ENCODE data around the gene PLCB4.

PLCB4 gene

GRCh38 chr20:9100691-9101090 is 31.8 kb downstream of the PLCB4 start:
- no peak overlapping the region for H3K4me3 ChIP-seq (replicated peaks; ENCODE audit: insufficient read depth, low read length)
- no peaks in the 10 kb centered on the region for H3K27me3 ChIP-seq (ENCODE audit: insufficient read depth, poor library complexity, severe bottlenecking)
- TF ChIP-seq POLR2AphosphoS5 (IDR thresholded peaks at IDR 0.05; ENCODE audit: low read depth), result no peak
- TF ChIP-seq, protein P1, sequence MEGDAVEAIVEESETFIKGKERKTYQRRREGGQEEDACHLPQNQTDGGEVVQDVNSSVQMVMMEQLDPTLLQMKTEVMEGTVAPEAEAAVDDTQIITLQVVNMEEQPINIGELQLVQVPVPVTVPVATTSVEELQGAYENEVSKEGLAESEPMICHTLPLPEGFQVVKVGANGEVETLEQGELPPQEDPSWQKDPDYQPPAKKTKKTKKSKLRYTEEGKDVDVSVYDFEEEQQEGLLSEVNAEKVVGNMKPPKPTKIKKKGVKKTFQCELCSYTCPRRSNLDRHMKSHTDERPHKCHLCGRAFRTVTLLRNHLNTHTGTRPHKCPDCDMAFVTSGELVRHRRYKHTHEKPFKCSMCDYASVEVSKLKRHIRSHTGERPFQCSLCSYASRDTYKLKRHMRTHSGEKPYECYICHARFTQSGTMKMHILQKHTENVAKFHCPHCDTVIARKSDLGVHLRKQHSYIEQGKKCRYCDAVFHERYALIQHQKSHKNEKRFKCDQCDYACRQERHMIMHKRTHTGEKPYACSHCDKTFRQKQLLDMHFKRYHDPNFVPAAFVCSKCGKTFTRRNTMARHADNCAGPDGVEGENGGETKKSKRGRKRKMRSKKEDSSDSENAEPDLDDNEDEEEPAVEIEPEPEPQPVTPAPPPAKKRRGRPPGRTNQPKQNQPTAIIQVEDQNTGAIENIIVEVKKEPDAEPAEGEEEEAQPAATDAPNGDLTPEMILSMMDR (IDR thresholded peaks at IDR 0.05; ENCODE audit: insufficient read depth, low read length), result no peak
- no peak for TF ChIP-seq GABPA (IDR thresholded peaks at IDR 0.05; ENCODE audit: low read depth)
- TF ChIP-seq REST (IDR thresholded peaks at IDR 0.05; ENCODE audit: insufficient replicate concordance, low read depth), result no peak
- no peak for TF ChIP-seq SPI1 (IDR thresholded peaks at IDR 0.05; ENCODE audit: borderline replicate concordance, low read depth)

DNA sequence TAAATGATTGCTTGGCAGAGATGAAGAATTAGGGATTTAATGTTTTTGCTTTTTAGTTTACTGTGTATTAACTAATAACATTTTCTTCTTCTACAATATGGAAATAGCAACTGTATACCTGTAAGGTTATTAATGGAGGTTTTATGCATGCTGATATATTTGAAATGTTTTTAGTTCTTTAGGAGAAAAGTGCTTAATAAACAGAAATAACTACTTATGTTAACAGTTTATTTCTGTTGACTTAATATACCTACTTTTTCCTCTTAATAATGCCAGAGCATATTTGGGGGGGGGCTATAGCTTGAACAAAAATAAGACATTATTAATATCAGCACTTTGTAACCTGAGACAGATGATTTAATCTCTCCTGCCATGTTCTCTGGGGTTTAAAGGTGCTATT is 33.6 kb downstream of the PLCB4 start:
- no peak overlapping the region for H3K4me3 ChIP-seq (replicated peaks; ENCODE audit: insufficient read depth, low read length)
- TF ChIP-seq GABPA (IDR thresholded peaks at IDR 0.05; ENCODE audit: low read depth) (no peak), POLR2AphosphoS5 (IDR thresholded peaks at IDR 0.05; ENCODE audit: low read depth) (no peak), REST (IDR thresholded peaks at IDR 0.05; ENCODE audit: insufficient replicate concordance, low read depth) (no peak)
- DNase-seq (ENCODE audit: low read depth in 1 of 2, low spot score in 1 of 2), result no peak
- H3K27me3 ChIP-seq (ENCODE audit: insufficient read depth, poor library complexity, severe bottlenecking), result no peaks in the 10 kb centered on the region
- no peak overlapping the region for H3K27ac ChIP-seq (replicated peaks)

More at GRCh38 chr20:9100691-9101090, 31.8 kb downstream of the PLCB4 start:
- H3K27ac ChIP-seq (replicated peaks), result no peak overlapping the region
- no peak for DNase-seq (ENCODE audit: low read depth in 1 of 2, low spot score in 1 of 2)

GRCh38 chr20:9103955-9104354 is 35.1 kb downstream of the PLCB4 start:
- Histone ChIP-seq H3K27me3 (ENCODE audit: insufficient read depth, poor library complexity, severe bottlenecking) (no peaks in the 10 kb centered on the region), H3K4me3 (replicated peaks; ENCODE audit: insufficient read depth, low read length) (no peak overlapping the region), H3K27ac (replicated peaks) (no peak overlapping the region)
- no peak for DNase-seq (ENCODE audit: low read depth in 1 of 2, low spot score in 1 of 2)
- no peak for TF ChIP-seq POLR2AphosphoS5 (IDR thresholded peaks at IDR 0.05; ENCODE audit: low read depth)
- TF ChIP-seq REST (IDR thresholded peaks at IDR 0.05; ENCODE audit: insufficient replicate concordance, low read depth), result no peak
- TF ChIP-seq, protein P1 (IDR thresholded peaks at IDR 0.05; ENCODE audit: insufficient read depth, low read length), result no peak
- TF ChIP-seq SPI1 (IDR thresholded peaks at IDR 0.05; ENCODE audit: borderline replicate concordance, low read depth), result no peak
- no peak for TF ChIP-seq GABPA (IDR thresholded peaks at IDR 0.05; ENCODE audit: low read depth)
